ENCODE results near the gene INSR. TPM values are rescaled to one million over a fixed set of nuclear protein-coding genes. Genes with fewer than 3 reads are reported as not detected.

INSR gene
- polyA plus RNA-seq, 6 donors from 2014 or later = 0.40 to 2.2 (median 0.52) TPM; not detected in 1

GRCh38 chr19:7115721-7116120 lies 178.5 kb downstream of the INSR start:
- ATAC-seq (ENCODE audit: low read depth in 2 of 2) = no peak
- Mint-ChIP-seq H3K4me3 (no peak overlapping the region), H3K4me1 (no peaks in the 10 kb centered on the region), H3K9me3 (peaks cover 0 to 5% (median 0%) of the 10 kb centered on the region in 7 donors), H3K36me3 (peaks cover 0 to 8% of the 10 kb centered on the region in 2 donors), H3K27me3 (no peaks in the 10 kb centered on the region), H3K27ac (no peak overlapping the region)
- no peak for DNase-seq

- ATAC-seq (ENCODE audit: low read depth in 2 of 2) = no peak
- DNase-seq = no peak
- H3K27ac Mint-ChIP-seq = no peak overlapping the region
- no peak overlapping the region for H3K4me3 Mint-ChIP-seq
- no peaks in the 10 kb centered on the region for H3K27me3 Mint-ChIP-seq
- no peaks in the 10 kb centered on the region for H3K4me1 Mint-ChIP-seq
- peaks cover 0 to 5% of the 10 kb centered on the region in 2 donors for H3K36me3 Mint-ChIP-seq
- H3K9me3 Mint-ChIP-seq = peaks cover 0 to 5% (median 0%) of the 10 kb centered on the region in 7 donors
Observed at GRCh38 chr19:7113233-7113632, 181.0 kb downstream of the INSR start.

GRCh38 chr19:7112675-7113074 lies 181.5 kb downstream of the INSR start:
- H3K9me3 Mint-ChIP-seq = peaks cover 0 to 5% (median 0%) of the 10 kb centered on the region in 7 donors
- ATAC-seq (ENCODE audit: low read depth in 2 of 2) (no peak), DNase-seq (no peak)
- H3K4me1 Mint-ChIP-seq = no peaks in the 10 kb centered on the region
- no peaks in the 10 kb centered on the region for H3K27me3 Mint-ChIP-seq
- no peak overlapping the region for H3K27ac Mint-ChIP-seq
- H3K36me3 Mint-ChIP-seq = peaks cover 0 to 5% of the 10 kb centered on the region in 2 donors
- no peak overlapping the region for H3K4me3 Mint-ChIP-seq

GRCh38 chr19:7109678-7110289 lies 184.4 kb downstream of the INSR start:
- H3K4me3 Mint-ChIP-seq = no peak overlapping the region
- no peaks in the 10 kb centered on the region for H3K36me3 Mint-ChIP-seq
- DNase-seq (no peak), ATAC-seq (ENCODE audit: low read depth in 2 of 2) (no peak)
- H3K9me3 Mint-ChIP-seq = peaks cover 0 to 5% (median 0%) of the 10 kb centered on the region in 7 donors
- H3K27ac Mint-ChIP-seq = peak overlapping the region in 1 of 6 donors; percentile 39
- no peaks in the 10 kb centered on the region for H3K4me1 Mint-ChIP-seq
- H3K27me3 Mint-ChIP-seq = no peaks in the 10 kb centered on the region

- Mint-ChIP-seq H3K27me3 (no peaks in the 10 kb centered on the region), H3K4me1 (peaks cover 0 to 6% (median 0%) of the 10 kb centered on the region in 3 donors), H3K4me3 (no peak overlapping the region), H3K27ac (no peak overlapping the region), H3K9me3 (no peaks in the 10 kb centered on the region), H3K36me3 (no peaks in the 10 kb centered on the region)
- DNase-seq (no peak), ATAC-seq (ENCODE audit: low read depth in 2 of 2) (no peak)
Observed at GRCh38 chr19:7106711-7107657, 187.2 kb downstream of the INSR start.

- no peak for DNase-seq
- Mint-ChIP-seq H3K4me3 (no peak overlapping the region), H3K9me3 (no peaks in the 10 kb centered on the region), H3K27me3 (no peaks in the 10 kb centered on the region), H3K36me3 (no peaks in the 10 kb centered on the region), H3K4me1 (peaks cover 0 to 11% (median 3%) of the 10 kb centered on the region in 3 donors), H3K27ac (no peak overlapping the region)
- no peak for ATAC-seq (ENCODE audit: low read depth in 2 of 2)
Observed at GRCh38 chr19:7104747-7105447, 189.3 kb downstream of the INSR start.

GRCh38 chr19:7101498-7102253 lies 192.5 kb downstream of the INSR start:
- no peak for ATAC-seq (ENCODE audit: low read depth in 2 of 2)
- peaks cover 13 to 28% (median 20%) of the 10 kb centered on the region in 3 donors for H3K4me1 Mint-ChIP-seq
- no peaks in the 10 kb centered on the region for H3K27me3 Mint-ChIP-seq
- H3K27ac Mint-ChIP-seq = peak overlapping the region in 1 of 6 donors; percentile 72
- peaks cover 3 to 9% (median 5%) of the 10 kb centered on the region in 7 donors for H3K9me3 Mint-ChIP-seq
- peak overlapping the region in 4 of 8 donors; percentile 2 to 76 (median 51) for H3K4me3 Mint-ChIP-seq
- no peak for DNase-seq
- H3K36me3 Mint-ChIP-seq = peaks cover under 1 to 8% of the 10 kb centered on the region in 2 donors

- H3K9me3 Mint-ChIP-seq = peaks cover 9 to 27% (median 21%) of the 10 kb centered on the region in 7 donors
- peaks cover 13 to 28% (median 20%) of the 10 kb centered on the region in 3 donors for H3K4me1 Mint-ChIP-seq
- H3K27ac Mint-ChIP-seq = peak overlapping the region in 5 of 6 donors; percentile 72 to 98 (median 94)
- H3K4me3 Mint-ChIP-seq = peak overlapping the region; percentile 91 to 99 (median 97)
- peaks cover 8 to 10% of the 10 kb centered on the region in 2 donors for H3K36me3 Mint-ChIP-seq
- no peaks in the 10 kb centered on the region for H3K27me3 Mint-ChIP-seq
- DNase-seq = no peak
- no peak for ATAC-seq (ENCODE audit: low read depth in 2 of 2)
Observed at GRCh38 chr19:7099597-7099921, 194.7 kb downstream of the INSR start.

GRCh38 chr19:7098701-7099596 lies 195.3 kb downstream of the INSR start:
- DNase-seq (peak; percentile 87), ATAC-seq (ENCODE audit: low read depth in 2 of 2) (peak; percentile 88)
- Mint-ChIP-seq H3K4me1 (peaks cover 13 to 28% (median 20%) of the 10 kb centered on the region in 3 donors), H3K36me3 (peaks cover 8 to 10% of the 10 kb centered on the region in 2 donors), H3K27ac (peak overlapping the region; percentile 83 to 98 (median 94)), H3K9me3 (peaks cover 9 to 30% (median 23%) of the 10 kb centered on the region in 7 donors), H3K4me3 (peak overlapping the region; percentile 91 to 99 (median 97)), H3K27me3 (no peaks in the 10 kb centered on the region)

GRCh38 chr19:7098096-7098495 lies 196.1 kb downstream of the INSR start:
- peak overlapping the region in 5 of 6 donors; percentile 34 to 95 (median 92) for H3K27ac Mint-ChIP-seq
- H3K36me3 Mint-ChIP-seq = peaks cover 8 to 10% of the 10 kb centered on the region in 2 donors
- no peaks in the 10 kb centered on the region for H3K27me3 Mint-ChIP-seq
- peaks cover 13 to 28% (median 20%) of the 10 kb centered on the region in 3 donors for H3K4me1 Mint-ChIP-seq
- DNase-seq (no peak), ATAC-seq (ENCODE audit: low read depth in 2 of 2) (no peak)
- H3K9me3 Mint-ChIP-seq = peaks cover 9 to 38% (median 30%) of the 10 kb centered on the region in 7 donors
- peak overlapping the region; percentile 91 to 99 (median 97) for H3K4me3 Mint-ChIP-seq

GRCh38 chr19:7088999-7089398 lies 205.2 kb downstream of the INSR start:
- ATAC-seq (ENCODE audit: low read depth in 2 of 2) = no peak
- Mint-ChIP-seq H3K4me3 (no peak overlapping the region), H3K27ac (no peak overlapping the region)

More at GRCh38 chr19:7088999-7089398, 205.2 kb downstream of the INSR start:
- DNase-seq = no peak
- peaks cover 6 to 79% (median 53%) of the 10 kb centered on the region in 7 donors for H3K9me3 Mint-ChIP-seq
- H3K36me3 Mint-ChIP-seq = peaks cover 6 to 21% of the 10 kb centered on the region in 2 donors
- no peaks in the 10 kb centered on the region for H3K27me3 Mint-ChIP-seq
- H3K4me1 Mint-ChIP-seq = peaks cover 0 to 3% (median 0%) of the 10 kb centered on the region in 3 donors
